GM21367 (cell line): ENCODE data around the gene SLC35F3.
"Not testable (repeated sequence)": the region's sequence is repeated elsewhere in the genome, so short reads cannot be mapped to it uniquely, and the experiment has no call there.

Experiments used
- ATAC-seq: cut with Tn5 transposase; IDR thresholded peaks from one replicate; pipeline ENCODE4 v1.9.1; 2021; ENCODE audit not compliant: unreplicated experiment

SLC35F3 gene

DNA sequence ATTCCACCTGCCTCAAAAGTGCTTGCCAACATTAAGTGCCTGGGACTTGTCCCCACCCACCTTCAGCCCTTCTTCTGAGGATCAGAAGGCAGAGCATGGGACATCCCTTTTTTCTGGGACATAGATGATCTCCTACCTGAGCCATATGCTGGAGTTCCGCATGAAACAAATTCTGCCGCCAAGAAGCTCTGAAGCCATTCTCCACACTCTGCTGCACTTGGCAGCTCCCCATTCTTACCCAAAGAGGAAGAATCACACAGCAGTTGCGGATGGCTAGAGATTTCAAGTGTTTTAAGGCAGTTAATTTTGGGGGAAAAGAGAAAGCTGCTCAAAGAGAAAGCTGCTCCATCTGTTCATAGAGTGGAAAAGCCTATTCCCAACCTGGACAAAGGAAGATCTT is 271.5 kb downstream of the SLC35F3 start:
- ATAC-seq: no peak

DNA sequence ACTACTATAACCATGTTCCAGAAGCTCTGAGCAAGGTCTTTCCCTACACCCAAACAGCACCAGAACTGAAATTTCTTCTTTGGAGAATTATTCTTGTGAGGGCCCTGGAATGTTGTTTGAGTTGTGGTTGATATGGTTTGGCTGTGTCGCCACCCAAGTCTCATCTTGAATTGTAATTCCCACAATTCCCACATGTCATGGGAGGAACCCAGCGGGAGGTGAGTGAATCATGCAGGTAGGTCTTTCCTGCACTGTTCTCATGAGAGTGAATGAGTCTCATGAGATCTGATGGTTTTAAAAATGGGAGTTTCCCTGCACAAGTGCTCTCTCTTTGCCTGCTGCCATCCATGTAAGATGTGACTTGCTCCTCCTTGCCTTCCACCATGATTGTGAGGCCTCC is 272.4 kb downstream of the SLC35F3 start:
- not testable (repeated sequence) for ATAC-seq

GRCh38 chr1:234185438-234185837 is 281.0 kb downstream of the SLC35F3 start:
- ATAC-seq: no peak

DNA sequence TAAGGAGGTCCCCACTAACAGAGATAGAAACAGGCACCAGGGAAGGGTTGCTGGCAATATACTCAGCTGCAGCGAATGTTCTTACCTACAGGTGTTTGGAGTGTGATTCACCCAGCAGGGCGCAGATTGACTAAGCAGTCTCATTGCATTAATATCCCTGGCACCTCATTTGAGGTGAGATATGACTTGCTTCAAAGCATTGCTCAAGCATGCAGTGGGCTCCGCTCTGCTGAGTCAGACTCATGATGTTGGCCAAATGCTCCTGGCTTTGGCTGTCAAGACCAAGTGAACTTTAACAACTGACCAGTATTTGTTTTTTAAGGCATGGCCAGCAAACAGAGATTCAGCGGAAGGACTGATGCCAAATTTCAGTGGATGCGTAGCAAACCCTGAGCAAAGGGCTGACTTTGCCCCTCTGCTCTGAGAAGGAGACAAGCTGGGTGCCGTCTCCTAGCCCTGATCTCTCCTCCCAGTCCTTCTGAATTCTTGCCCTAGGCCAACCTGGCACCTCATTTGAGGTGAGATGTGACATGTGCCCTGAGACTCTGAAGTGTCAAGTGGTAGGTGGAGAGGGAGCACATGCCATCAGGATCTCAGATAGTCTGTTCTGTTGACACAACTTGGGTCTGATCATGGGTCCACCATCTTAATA is 281.7 kb downstream of the SLC35F3 start:
- ATAC-seq: no peak

- ATAC-seq: no peak
Observed at GRCh38 chr1:234188454-234188792, 283.9 kb downstream of the SLC35F3 start.

DNA sequence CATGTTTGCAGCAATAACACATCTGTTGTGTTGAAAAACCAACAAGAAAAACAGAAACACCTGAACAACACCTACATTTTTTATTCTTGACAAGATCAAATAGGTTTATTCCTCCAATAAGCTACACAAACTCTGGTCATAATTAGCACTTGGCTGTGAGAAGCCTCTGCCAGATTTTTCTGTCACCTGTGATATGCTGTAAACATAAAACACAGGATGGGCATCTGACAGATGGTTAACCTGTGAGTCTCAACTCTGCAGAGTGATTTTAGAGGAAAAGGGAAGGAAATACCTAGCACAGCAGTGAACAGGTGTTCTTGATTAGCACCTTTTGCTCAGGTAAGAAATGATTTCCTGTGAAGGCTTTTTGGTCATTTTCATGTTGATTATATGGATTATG is 293.4 kb downstream of the SLC35F3 start:
- ATAC-seq: no peak

- no peak for ATAC-seq
Observed at GRCh38 chr1:234199476-234200127, 295.1 kb downstream of the SLC35F3 start.

GRCh38 chr1:234200566-234200965 is 296.1 kb downstream of the SLC35F3 start:
- no peak for ATAC-seq

DNA sequence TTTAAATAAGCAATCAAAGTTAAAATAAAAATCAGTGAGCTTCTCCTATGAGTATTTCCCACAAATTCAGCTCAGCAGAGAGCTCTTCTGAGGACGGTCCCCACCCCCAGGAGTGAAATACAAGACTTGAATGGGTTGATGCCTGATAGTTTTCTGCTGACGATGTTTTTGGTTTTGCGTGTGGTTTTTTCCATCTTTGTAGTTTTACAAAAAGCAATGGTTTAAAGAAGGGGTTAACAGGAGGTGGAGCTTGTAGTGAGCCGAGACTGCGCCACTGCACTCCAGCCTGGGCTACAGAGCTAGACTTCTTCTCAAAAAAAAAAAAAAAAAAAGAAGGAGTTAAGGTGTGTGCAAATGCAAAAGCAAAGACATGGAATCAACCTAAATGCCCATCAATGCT is 297.1 kb downstream of the SLC35F3 start:
- no peak for ATAC-seq

- ATAC-seq: no peak
Observed at GRCh38 chr1:234205966-234206365, 301.5 kb downstream of the SLC35F3 start.

GRCh38 chr1:234206651-234207284 is 302.3 kb downstream of the SLC35F3 start:
- no peak for ATAC-seq

DNA sequence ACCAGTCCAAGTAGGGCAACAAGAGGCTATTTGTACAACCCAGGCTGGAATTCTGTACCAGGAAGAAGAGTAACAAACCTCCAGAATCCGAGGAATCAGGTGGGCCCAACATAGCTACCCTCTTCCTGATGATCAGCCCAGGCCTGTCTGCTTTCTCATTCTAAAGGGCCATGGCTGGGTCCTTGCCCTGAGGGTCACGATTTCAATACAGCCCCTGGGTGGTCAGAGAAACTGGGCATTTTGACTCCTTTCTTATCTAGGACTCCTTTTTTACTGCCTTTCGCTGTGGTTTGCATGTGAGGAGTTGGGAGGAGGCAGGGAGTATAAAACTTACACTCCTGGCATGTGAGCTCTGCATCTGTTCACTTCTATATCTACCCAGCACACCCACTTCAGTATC is 303.9 kb downstream of the SLC35F3 start:
- no peak for ATAC-seq

DNA sequence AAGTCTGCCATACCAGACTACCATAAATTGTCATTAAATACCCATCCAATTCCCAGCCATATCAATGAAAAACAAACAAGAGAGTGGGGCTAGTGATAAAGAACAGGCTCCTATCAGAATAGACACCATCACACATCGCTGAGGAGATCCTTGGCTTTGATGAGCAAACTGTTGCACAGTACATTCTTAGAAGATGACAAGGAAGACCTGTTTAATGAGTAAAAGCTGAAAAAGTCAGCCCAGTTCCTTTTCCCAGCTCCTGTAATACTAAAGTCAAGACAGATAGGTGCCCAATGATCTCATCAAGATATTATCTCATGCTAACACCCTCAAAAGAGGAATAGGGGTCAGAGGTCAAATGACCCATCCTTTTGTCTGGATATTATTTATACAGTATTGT is 304.3 kb downstream of the SLC35F3 start:
- no peak for ATAC-seq

DNA sequence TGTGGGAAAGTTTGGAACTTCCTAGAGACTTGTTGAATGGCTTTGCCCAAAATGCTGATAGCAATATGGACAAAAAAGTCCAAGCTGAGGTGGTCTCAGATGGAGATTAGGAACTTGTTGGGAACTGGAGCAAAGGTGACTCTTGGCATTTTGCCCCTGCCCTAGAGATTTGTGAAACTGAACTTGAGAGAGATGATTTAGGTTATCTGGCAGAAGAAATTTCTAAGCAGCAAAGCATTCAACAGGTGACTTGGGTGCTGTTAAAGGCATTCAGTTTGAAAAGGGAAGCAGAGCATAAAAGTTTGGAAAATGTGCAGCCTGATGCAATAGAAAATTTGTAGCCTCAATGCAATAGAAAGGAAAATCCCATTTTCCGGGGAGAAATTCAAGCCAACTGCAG is 306.0 kb downstream of the SLC35F3 start:
- ATAC-seq: not testable (repeated sequence)

- ATAC-seq: not testable (repeated sequence)
Observed at GRCh38 chr1:234211855-234212254, 307.4 kb downstream of the SLC35F3 start.

DNA sequence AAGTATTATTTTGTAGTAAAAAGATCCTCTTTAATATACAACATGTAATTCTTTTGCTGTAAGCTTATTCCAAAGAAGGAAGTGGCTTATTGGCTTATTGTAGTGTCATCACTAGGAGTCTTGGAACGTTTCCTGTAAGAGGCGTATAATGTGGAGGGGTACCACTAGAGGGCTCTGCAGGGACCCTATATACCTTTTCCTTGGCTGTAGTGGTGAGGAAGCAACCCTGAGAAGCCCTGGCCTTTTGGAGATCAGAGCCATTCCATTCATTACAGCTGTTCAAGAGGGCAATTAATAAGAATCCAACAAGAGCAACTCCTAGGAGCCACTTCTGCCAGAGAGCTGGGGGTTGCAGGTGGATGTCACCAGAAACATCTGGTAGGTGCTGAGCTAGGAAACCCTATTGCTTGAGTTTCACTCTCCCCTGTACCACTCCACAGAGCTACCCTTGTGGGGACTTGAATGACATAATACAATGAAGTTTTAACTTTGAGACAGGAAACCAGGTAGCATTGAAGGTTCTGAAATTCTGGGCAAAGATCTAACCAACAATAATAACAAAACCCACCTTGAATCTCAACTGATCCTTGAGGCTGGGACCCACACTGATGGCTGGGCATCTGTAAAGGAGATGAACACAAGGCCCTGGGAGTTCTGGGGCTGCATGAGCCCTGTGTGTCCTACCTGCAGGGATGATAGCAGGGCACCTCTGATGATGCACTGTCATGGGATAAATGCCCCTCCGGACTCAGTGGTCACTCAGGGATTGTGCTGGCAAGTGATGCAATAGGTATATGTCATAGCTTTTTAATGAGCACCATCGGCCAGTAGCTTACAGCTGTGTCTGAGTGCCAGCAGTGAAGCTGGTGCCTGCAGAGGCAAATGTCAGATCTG is 308.5 kb downstream of the SLC35F3 start:
- peak; percentile 46 for ATAC-seq

DNA sequence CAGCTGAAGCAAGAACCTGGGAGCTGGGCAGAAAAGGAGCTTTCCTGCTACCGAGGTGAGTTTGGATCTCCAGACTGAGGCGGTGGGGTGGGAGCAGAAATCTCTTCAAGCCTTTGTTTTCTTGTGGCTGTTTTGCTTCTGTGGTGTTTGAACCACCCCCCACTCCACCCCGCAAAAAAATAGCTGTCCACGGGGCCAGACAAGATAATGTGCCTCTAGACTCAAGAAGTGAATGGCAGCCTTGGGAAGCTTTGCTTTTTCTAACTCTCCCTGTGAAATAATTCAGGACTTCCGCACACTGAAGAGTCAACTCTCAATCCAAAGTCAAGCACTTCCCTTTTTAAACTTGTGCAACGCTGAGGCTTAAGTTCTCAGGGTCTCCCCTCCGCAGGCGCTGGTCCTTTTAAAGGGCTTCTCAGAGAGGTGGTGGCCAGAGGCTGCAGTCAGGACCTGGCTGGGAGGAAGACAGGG is 309.2 kb downstream of the SLC35F3 start:
- no peak for ATAC-seq

GRCh38 chr1:234214129-234214910 is 309.8 kb downstream of the SLC35F3 start:
- peak; percentile 43 for ATAC-seq

- no peak for ATAC-seq
Observed at GRCh38 chr1:234214911-234215892, 310.7 kb downstream of the SLC35F3 start.
